HG02870 (cell line): ENCODE data around the gene LST1.
"Not testable (repeated sequence)": the region's sequence is repeated elsewhere in the genome, so short reads cannot be mapped to it uniquely, and the experiment has no call there.

ENCODE experiments used
- ATAC-seq: cut with Tn5 transposase; IDR thresholded peaks from one replicate; pipeline ENCODE4 v1.9.1; 2021; ENCODE audit warnings: mild to moderate bottlenecking, moderate library complexity; ENCODE audit not compliant: unreplicated experiment

Gene LST1

DNA sequence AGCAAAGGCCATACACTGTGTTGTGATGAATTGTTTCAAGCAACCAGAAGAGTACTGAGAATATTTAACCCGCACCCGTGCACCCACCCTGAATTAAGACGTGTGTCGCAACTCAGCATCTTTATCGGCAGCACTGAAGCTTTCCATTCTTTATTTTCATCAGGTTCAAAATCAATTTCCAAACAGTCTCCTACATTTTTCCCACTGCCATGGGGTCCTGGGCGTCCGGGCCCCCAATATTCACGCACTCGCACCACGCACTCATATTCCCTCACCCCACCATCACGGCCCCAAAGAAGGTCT, 5.7 kb upstream of the LST1 start:
- ATAC-seq = no peak

GRCh38 chr6:31580807-31581433, 5.2 kb upstream of the LST1 start:
- ATAC-seq = peak; percentile 43

GRCh38 chr6:31581434-31582229, 4.4 kb upstream of the LST1 start:
- no peak for ATAC-seq

DNA sequence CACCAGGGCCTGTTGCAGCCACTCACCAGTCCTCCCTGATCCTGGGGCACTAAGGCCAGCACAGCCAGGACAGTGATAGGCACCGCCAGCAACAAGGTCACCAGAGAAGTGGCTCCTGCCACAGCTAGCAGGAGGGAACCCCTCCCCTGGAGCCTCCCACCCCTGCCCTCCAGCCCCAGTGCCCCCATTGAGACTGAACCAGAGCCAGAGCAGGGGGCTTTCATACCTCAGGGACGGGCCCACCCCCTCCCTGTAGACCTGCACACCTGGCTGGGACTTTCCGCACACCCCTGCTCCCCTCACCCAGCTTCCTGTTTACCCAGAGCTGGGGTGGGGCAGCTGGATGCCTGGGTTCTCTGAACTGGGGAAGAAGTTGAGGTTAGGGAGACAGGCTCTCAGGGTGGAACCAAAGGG, 3.8 kb upstream of the LST1 start, which contains the start of gene LTB:
TSS of gene LTB (minus strand) at position 195 of the 414 bp plus-strand sequence. CDS start at position 188, 7 bp downstream.
- no peak for ATAC-seq

- ATAC-seq = no peak
Observed at GRCh38 chr6:31585491-31585890, 586 bp upstream of the LST1 start.

GRCh38 chr6:31586599-31587281, 663 bp downstream of the LST1 start:
- no peak for ATAC-seq

DNA sequence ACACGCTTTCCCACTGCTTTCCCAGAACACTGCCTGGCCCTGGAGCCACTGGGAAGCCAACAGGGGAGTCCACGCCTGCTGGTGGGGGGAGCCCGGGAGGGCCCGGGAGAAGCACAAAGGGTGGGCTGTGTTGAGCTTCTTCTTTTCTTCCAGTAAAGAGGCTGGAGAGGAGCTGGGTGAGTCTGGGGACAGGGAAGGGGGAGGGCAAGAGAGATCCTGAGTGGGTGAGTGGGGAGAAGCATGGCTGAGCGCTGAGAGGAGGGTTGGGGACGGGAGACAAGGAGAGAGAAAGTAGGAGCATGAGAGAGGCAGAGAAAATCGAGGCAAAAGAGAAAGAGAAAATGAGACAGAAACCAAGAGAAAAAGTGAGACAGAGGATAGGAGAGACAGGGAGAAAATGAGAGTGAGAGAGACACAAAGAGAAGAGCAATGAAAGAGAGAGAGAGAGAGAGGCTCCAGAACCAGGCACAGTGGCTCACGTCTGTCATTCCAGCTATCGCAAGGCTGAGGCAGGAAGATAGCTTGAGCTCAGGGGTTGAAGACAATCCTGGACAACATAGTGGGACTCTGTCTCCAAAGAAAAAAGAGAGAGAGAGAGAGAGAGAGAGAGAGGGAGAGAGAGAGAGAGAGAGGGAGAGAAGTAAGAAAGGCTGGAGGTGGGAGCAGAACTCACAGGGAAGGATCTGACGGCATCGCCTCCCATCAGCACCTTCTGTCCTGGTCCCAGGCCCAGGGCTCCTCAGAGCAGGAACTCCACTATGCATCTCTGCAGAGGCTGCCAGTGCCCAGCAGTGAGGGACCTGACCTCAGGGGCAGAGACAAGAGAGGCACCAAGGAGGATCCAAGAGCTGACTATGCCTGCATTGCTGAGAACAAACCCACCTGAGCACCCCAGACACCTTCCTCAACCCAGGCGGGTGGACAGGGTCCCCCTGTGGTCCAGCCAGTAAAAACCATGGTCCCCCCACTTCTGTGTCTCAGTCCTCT, 2.0 kb downstream of the LST1 start:
- no peak for ATAC-seq

GRCh38 chr6:31588871-31589650, 3.0 kb downstream of the LST1 start:
- no peak for ATAC-seq

DNA sequence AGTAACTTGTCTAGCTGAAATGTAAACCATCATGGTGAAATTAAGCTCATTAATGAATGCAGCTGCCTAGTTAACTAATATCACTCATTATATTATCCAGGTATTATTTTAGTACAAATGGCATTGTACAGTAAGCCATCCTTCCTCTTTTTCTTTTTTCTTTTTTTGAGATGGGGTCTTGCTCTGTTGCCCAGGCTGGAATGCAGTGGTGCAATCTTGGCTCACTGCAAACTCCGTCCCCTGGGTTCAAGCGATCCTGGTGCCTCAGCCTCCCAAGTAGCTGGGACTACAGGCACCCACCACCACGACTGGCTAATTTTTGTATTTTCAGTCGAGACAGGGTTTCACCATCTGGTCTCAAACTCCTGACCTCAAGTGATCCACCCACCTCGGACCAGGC, 4.6 kb downstream of the LST1 start:
- not testable (repeated sequence) for ATAC-seq

- ATAC-seq = no peak
Observed at GRCh38 chr6:31592396-31592771, 6.3 kb downstream of the LST1 start.

GRCh38 chr6:31597006-31597405, 10.9 kb downstream of the LST1 start:
- no peak for ATAC-seq

DNA sequence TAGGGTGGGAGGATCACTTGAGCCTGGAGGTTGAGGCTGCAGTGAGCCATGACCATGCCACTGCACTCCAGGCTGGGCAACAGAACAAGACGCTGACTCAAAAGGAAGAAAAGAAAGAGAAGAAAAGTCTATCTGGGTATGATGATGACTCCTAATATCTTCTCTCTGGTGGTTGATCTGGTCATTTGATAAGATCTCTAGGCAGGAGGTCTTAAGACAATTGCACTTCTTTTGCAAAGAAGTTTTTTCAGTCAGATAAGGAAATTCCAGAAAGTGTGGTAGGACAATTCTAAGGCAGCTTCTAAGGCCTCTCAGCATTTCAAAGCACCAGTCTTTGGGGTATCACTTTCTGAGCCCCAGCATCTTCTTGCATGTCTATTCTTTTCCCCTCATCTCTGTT, 21.2 kb downstream of the LST1 start:
- ATAC-seq = no peak

GRCh38 chr6:31609519-31610406, 23.7 kb downstream of the LST1 start:
- no peak for ATAC-seq

DNA sequence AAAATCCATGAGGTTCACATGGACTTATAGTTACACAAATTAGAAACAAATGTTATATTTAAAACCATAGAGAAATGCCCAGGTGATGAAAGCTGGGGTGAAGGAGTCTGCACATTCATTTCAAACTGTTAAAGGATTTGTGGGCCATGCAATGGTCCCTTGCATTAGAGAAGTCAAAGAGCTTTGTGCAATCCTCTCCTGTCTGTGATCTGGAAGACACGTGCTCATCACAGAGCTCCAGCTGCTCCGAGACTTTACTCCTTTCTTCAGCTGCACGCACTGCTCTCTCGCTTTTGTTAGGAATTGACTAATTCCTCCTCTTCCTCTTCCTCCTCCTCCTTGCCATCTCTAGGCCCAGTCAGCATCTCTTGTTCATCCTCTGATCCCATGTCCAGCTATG, 24.9 kb downstream of the LST1 start:
- no peak for ATAC-seq

- ATAC-seq = no peak
Observed at GRCh38 chr6:31614075-31614619, 28.1 kb downstream of the LST1 start.

- no peak for ATAC-seq
Observed at GRCh38 chr6:31614684-31615578, 28.9 kb downstream of the LST1 start, which contains the start of gene AIF1. TSS of gene AIF1 (plus strand) at chr6:31615234. CDS start at chr6:31615330, 96 bp downstream.

- no peak for ATAC-seq
Observed at GRCh38 chr6:31615748-31616147, 29.7 kb downstream of the LST1 start.

DNA sequence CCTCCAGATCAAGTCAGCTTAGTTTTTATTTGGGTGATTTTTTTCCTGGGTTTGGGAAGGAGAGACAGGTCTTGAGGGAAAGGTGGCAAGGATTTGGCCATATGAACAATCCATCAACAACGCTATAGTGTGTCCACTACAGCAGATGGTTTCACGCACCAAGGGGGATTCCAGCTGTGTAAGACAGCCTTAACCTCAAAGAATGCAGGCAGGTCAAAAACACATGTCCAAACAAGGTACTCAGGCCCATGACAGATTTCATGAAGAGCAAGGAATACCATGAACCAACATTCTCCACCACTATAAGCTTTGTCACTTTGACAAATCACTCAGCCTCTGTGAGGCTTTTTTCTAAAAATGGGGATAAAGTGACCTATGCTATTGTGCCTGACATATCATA, 30.9 kb downstream of the LST1 start:
- no peak for ATAC-seq
